Germinal center (tissue), 1 donor: ENCODE measurements around the gene EEF1A2.
A peak's percentile ranks its signal among the peaks of the same experiment; 100 is the strongest.

Source experiments
- DNase-seq: peaks from one replicate; pipeline ENCODE4 v3.0.0; 2012; ENCODE audit warnings: mixed read lengths, low spot score

The EEF1A2 gene

GRCh38 chr20:63469713-63470101 is 29.2 kb downstream of the EEF1A2 start:
- no peak for DNase-seq

- DNase-seq, result no peak
Observed at GRCh38 chr20:63469019-63469712, 29.7 kb downstream of the EEF1A2 start.

- DNase-seq, result no peak
Observed at GRCh38 chr20:63468421-63468820, 30.5 kb downstream of the EEF1A2 start.

- no peak for DNase-seq
Observed at GRCh38 chr20:63467294-63468083, 31.4 kb downstream of the EEF1A2 start.

- DNase-seq, result no peak
Observed at GRCh38 chr20:63466861-63467260, 32.0 kb downstream of the EEF1A2 start.

GRCh38 chr20:63466250-63466825 is 32.5 kb downstream of the EEF1A2 start:
- DNase-seq, result no peak

- no peak for DNase-seq
Observed at GRCh38 chr20:63465380-63466249, 33.3 kb downstream of the EEF1A2 start.

- DNase-seq, result no peak
Observed at GRCh38 chr20:63464289-63464635, 34.6 kb downstream of the EEF1A2 start.

- DNase-seq, result no peak
Observed at GRCh38 chr20:63463400-63464288, 35.2 kb downstream of the EEF1A2 start.

GRCh38 chr20:63462244-63462643 is 36.6 kb downstream of the EEF1A2 start:
- DNase-seq, result no peak

GRCh38 chr20:63461104-63461763 is 37.6 kb downstream of the EEF1A2 start:
- DNase-seq, result no peak

GRCh38 chr20:63459070-63459380 is 39.9 kb downstream of the EEF1A2 start:
- no peak for DNase-seq

GRCh38 chr20:63458170-63459069 is 40.5 kb downstream of the EEF1A2 start:
- no peak for DNase-seq

GRCh38 chr20:63457737-63458136 is 41.1 kb downstream of the EEF1A2 start:
- DNase-seq, result peak; percentile 32

- no peak for DNase-seq
Observed at GRCh38 chr20:63456429-63457284, 42.2 kb downstream of the EEF1A2 start.

GRCh38 chr20:63455568-63455859 is 43.4 kb downstream of the EEF1A2 start:
- DNase-seq, result no peak

- no peak for DNase-seq
Observed at GRCh38 chr20:63454731-63455567, 43.9 kb downstream of the EEF1A2 start.
